ENCODE results near the gene RAPSN.
A peak's percentile ranks its signal among the peaks of the same experiment; 100 is the strongest.

- TF ChIP-seq EZH2 (IDR thresholded peaks at IDR 0.05) (no peak), POLR2AphosphoS5 (IDR thresholded peaks at IDR 0.05; ENCODE audit: borderline replicate concordance, low read depth, low read length) (peak; percentile 68)
These were observed 22.6 kb downstream of the RAPSN start, which contains the start of gene PSMC3 for GRCh38 chr11:47426062-47426956.
